Gastroesophageal sphincter (tissue), 3 donors: ENCODE results near the gene MAP1B.

Experiments
- EP300 ChIP-seq: sonication (generic); formaldehyde crosslinking; IDR thresholded peaks from one replicate; pipeline ENCODE4 v1.6.1; 2017; ENCODE audit warnings: antibody characterized with exemption, mild to moderate bottlenecking
- TF ChIP-seq, protein P1 (sequence below), 4 experiments: fragments of 200-600 bp in 2 of 4; fragments of 450-650 bp in 2 of 4; sonication (generic) in 1 of 4; IDR thresholded peaks; one replicate each; pipeline ENCODE4 v1.5.1; 2017 to 2019; ENCODE audit warnings: antibody characterized with exemption in 4 of 4, mild to moderate bottlenecking in 2 of 4, moderate library complexity in 2 of 4

DNA sequence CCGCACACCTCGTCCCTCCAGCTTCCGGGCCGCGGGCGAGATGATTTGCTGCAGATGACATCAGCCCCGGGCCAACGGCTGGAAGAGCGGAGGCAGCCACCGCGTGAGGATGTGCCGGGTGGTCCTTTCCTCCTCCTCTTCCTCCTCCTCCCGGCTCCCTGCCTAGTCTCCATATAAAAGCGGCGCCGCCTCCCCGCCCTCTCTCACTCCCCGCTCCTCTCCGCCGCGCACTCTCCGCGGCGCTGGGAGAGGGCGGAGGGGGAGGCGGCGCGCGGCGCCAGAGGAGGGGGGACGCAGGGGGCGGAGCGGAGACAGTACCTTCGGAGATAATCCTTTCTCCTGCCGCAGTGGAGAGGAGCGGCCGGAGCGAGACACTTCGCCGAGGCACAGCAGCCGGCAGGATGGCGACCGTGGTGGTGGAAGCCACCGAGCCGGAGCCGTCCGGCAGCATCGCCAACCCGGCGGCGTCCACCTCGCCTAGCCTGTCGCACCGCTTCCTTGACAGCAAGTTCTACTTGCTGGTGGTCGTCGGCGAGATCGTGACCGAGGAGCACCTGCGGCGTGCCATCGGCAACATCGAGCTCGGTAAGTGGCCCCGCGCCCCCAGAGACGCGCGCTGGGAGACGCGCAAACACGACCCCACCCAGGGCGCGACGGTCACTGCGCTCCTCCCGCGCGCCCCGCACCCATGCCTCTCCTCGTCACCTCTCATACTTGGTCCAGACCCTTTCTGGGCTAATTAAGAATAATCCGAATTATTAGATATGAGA lies at the start of gene MAP1B:
- TF ChIP-seq, protein P1, sequence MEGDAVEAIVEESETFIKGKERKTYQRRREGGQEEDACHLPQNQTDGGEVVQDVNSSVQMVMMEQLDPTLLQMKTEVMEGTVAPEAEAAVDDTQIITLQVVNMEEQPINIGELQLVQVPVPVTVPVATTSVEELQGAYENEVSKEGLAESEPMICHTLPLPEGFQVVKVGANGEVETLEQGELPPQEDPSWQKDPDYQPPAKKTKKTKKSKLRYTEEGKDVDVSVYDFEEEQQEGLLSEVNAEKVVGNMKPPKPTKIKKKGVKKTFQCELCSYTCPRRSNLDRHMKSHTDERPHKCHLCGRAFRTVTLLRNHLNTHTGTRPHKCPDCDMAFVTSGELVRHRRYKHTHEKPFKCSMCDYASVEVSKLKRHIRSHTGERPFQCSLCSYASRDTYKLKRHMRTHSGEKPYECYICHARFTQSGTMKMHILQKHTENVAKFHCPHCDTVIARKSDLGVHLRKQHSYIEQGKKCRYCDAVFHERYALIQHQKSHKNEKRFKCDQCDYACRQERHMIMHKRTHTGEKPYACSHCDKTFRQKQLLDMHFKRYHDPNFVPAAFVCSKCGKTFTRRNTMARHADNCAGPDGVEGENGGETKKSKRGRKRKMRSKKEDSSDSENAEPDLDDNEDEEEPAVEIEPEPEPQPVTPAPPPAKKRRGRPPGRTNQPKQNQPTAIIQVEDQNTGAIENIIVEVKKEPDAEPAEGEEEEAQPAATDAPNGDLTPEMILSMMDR (IDR thresholded peaks at IDR 0.05): peak in 1 of 4 experiments; percentile 20
- TF ChIP-seq EP300: no peak
